BE2C (cell line): Measurements from ENCODE around the gene STXBP5.

Experiments used
- DNase-seq: peaks from one replicate; pipeline ENCODE4 v3.0.0-alpha.2; 2020
- H3K27me3 ChIP-seq: fragments of 250-450 bp; sonication (Bioruptor Pico); 2 replicates; pipeline ENCODE4 v1.5.1; 2020; ENCODE audit warnings: mild to moderate bottlenecking
- H3K36me3 ChIP-seq: fragments of 250-450 bp; sonication (Bioruptor Pico); 2 replicates; pipeline ENCODE4 v1.5.1; 2020; ENCODE audit warnings: mild to moderate bottlenecking
- H3K4me1 ChIP-seq: fragments of 250-450 bp; sonication (Bioruptor Pico); 2 replicates; pipeline ENCODE4 v1.5.1; 2020
- H3K4me3 ChIP-seq: 2 replicates; pipeline ENCODE4 v1.5.1; 2011; ENCODE audit warnings: low read depth, low read length
- H3K9me3 ChIP-seq: fragments of 250-450 bp; sonication (Bioruptor Pico); 2 replicates; pipeline ENCODE4 v1.5.1; 2020
- TF ChIP-seq, protein P1 (sequence below): IDR thresholded peaks from 2 replicates; pipeline ENCODE4 v1.5.1; 2012; ENCODE audit warnings: mild to moderate bottlenecking, low read depth, low read length

The STXBP5 gene

DNA sequence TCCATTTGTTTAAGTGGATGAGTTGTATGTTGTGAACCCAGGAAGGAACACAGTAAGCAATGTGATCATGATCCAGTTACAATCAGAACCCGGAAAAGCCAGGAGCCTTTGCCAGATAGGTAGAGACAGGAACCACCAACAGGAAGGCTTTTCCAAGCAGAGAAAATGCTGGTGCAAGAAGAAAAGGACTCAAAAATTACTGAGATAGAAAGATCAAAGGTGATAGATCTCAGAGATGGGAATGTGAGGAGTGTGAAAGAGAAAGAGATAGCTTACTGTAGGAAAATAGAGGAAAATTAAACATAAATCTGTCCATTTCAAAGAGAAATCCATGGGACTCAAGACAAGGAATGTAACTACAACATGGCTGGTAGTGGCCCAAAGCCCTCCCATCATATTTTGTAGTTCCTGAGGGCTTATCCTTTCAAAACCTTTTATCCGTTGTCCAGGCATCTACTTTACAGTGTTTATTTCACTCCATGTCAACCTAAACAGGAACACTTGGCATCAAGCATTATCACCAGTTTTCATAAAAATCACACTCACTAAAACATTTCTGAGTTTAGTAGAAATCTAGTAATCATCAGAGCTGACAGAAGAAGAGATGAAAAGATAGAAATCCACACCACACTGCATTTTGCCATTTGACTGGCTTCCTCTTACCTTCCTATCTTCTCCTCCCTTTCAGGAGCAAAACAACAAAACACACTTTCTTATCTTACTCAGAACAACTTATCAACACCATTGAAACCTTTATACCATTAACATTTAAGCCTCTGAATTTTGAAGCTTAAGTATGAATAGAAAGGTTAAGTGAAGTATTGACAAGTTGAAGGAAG is 44.5 kb upstream of the STXBP5 start:
- TF ChIP-seq, protein P1, sequence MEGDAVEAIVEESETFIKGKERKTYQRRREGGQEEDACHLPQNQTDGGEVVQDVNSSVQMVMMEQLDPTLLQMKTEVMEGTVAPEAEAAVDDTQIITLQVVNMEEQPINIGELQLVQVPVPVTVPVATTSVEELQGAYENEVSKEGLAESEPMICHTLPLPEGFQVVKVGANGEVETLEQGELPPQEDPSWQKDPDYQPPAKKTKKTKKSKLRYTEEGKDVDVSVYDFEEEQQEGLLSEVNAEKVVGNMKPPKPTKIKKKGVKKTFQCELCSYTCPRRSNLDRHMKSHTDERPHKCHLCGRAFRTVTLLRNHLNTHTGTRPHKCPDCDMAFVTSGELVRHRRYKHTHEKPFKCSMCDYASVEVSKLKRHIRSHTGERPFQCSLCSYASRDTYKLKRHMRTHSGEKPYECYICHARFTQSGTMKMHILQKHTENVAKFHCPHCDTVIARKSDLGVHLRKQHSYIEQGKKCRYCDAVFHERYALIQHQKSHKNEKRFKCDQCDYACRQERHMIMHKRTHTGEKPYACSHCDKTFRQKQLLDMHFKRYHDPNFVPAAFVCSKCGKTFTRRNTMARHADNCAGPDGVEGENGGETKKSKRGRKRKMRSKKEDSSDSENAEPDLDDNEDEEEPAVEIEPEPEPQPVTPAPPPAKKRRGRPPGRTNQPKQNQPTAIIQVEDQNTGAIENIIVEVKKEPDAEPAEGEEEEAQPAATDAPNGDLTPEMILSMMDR, result no peak
- Histone ChIP-seq H3K4me1 (peaks cover 2% of the 10 kb centered on the region; the same call in 1 of the 2 replicates), H3K9me3 (no peaks in the 10 kb centered on the region), H3K36me3 (no peaks in the 10 kb centered on the region), H3K4me3 (no peak overlapping the region), H3K27me3 (no peaks in the 10 kb centered on the region)
- no peak for DNase-seq

DNA sequence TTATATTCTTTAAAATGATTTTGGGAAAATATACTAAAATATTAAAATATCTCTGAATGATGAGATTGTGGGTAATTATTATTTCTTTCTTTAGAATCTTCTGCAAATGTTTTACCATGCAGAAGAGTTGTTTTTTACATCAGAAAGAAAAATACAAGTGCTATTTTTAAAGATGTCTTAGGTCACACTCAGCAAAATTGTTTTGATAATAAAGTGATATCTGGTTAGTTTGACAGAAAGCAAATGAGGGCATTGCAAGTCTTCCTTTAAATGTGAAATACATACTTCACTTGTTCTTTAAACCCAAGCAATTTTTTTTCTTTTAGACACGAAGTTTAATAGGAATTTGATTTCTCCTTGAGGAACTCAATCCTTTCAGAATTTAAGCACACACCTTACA is 43.6 kb upstream of the STXBP5 start:
- TF ChIP-seq, protein P1, result no peak
- Histone ChIP-seq H3K27me3 (no peaks in the 10 kb centered on the region), H3K36me3 (no peaks in the 10 kb centered on the region), H3K4me3 (no peak overlapping the region), H3K4me1 (peaks cover 6% of the 10 kb centered on the region), H3K9me3 (no peaks in the 10 kb centered on the region)
- no peak for DNase-seq

DNA sequence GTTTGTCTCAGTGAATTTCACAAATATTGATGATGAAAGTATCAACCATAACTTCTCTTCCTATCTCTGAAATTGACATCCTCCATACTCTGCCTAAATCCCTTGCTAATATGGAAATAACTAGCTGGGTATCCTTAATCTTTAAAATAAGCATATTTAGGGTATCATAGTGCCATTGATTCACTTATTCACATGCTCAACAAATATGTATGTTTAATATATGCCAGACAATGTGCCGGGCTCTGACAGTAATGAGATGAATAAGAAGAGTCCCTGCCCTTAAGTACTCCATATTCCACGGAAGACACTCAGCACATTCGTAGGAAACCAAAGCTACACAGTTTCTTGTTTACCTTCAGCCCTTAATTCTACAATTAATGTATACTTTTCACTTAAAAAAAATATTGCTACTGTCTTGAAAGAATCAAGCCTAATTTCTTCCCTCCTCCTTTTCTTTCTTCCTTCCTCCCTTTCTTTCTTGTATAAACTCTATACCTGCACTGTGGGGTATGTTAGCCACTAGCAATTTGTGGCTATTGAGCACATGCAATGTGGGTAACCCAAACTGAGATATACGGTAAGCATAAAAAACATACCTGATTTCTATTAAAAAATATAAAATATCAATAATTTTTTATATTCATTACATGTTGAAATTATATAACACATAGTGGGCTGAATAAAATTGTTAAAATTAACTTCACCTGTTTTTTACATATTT is 42.8 kb upstream of the STXBP5 start:
- no peak for DNase-seq
- no peaks in the 10 kb centered on the region for H3K36me3 ChIP-seq
- TF ChIP-seq, protein P1, result no peak
- no peaks in the 10 kb centered on the region for H3K27me3 ChIP-seq
- H3K4me1 ChIP-seq, result peaks cover 10% of the 10 kb centered on the region
- H3K9me3 ChIP-seq, result no peaks in the 10 kb centered on the region
- H3K4me3 ChIP-seq, result no peak overlapping the region

DNA sequence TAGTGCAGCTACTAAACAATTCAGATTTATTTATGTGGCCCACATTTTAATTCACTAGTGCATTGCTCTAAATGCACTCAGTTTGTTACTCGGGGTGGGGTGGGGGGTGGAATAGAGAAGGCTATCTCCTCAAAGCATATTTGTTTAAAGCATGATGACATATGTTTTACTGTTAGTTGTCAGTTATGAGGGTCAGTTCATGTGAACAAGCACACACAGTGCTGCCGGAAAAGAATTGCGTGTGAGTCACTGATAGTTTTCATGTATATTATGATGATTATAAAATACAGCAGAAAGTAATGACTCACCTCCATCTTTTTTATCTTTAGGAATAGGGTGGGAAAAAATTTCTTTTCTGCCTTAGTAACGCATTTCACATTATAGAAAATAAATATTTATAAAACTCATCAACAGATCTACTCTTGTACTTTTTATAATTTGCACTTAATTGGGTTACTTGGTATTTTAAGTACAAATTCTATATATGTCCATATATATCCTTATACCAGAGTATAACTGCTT is 42.2 kb upstream of the STXBP5 start:
- DNase-seq, result no peak
- Histone ChIP-seq H3K4me3 (no peak overlapping the region), H3K9me3 (no peaks in the 10 kb centered on the region), H3K4me1 (peaks cover 15% of the 10 kb centered on the region), H3K36me3 (no peaks in the 10 kb centered on the region), H3K27me3 (no peaks in the 10 kb centered on the region)
- TF ChIP-seq, protein P1, result no peak

DNA sequence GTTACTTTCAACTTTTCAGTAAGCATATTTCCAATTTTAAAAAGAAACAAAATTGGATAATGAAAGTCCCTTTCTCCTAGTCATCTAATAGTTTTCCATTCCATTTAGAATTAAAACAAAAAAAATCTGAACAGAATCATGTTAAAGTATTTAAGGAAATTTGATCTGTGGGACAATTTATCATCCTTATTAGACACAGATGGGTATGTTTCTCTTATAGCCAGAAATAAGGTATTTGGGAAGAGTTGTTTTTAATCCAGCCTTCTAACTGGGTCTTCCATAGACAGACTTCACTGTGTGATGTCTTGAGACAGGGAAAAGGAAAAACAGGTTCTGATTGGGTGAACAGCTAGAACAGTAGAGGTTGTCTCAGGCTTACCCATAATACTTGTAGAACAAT is 39.5 kb upstream of the STXBP5 start:
- Histone ChIP-seq H3K36me3 (no peaks in the 10 kb centered on the region), H3K9me3 (no peaks in the 10 kb centered on the region), H3K4me1 (peaks cover 20% of the 10 kb centered on the region), H3K27me3 (no peaks in the 10 kb centered on the region), H3K4me3 (no peak overlapping the region)
- TF ChIP-seq, protein P1, result no peak
- DNase-seq, result no peak
